Measurements from ENCODE around the gene PLCL1. TPM values are rescaled to one million over a fixed set of nuclear protein-coding genes. Genes with fewer than 3 reads are reported as not detected.

PLCL1 gene
- total and polyA plus RNA-seq, 10 of the 15 experiments (the other 5 are each of a cell fraction or from before 2014, with no cell fraction given), result 0.03 to 1.5 (median 0.22) TPM

DNA sequence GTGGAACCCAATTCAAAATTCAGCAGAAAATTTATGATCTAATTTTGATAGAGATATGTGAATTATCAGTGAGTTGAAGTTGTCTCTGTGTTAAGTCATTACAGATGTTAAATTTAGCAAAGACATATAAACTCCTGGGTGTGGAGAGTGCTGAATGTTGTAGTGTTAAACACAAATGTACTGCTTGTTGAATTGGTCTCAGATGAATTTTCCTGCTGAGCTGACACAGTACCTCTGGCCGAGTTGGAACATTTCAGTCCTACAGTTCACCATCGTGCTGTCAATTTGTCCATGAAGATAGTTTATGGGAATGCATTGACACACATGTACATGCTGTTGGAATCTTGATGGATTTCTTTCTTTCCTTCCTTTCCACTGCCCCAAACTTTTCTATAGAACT is 255.9 kb downstream of the PLCL1 start (continued):
- TF ChIP-seq, protein P1, sequence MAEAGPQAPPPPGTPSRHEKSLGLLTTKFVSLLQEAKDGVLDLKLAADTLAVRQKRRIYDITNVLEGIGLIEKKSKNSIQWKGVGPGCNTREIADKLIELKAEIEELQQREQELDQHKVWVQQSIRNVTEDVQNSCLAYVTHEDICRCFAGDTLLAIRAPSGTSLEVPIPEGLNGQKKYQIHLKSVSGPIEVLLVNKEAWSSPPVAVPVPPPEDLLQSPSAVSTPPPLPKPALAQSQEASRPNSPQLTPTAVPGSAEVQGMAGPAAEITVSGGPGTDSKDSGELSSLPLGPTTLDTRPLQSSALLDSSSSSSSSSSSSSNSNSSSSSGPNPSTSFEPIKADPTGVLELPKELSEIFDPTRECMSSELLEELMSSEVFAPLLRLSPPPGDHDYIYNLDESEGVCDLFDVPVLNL (IDR thresholded peaks at IDR 0.05; ENCODE audit: low read depth, low read length), result no peak
- TF ChIP-seq EGR1 (IDR thresholded peaks at IDR 0.05; ENCODE audit: borderline replicate concordance in 1 of 2, low read depth in 2 of 2, low read length in 2 of 2), result no peak
- no peak for TF ChIP-seq BMI1 (IDR thresholded peaks at IDR 0.05; ENCODE audit: borderline replicate concordance)
- TF ChIP-seq CREM (IDR thresholded peaks at IDR 0.05; ENCODE audit: low read depth), result no peak
- TF ChIP-seq NFYA (IDR thresholded peaks at IDR 0.05; ENCODE audit: borderline replicate concordance, low read depth, low read length), result no peak
- TF ChIP-seq ZSCAN29 (IDR thresholded peaks at IDR 0.05), result no peak

DNA sequence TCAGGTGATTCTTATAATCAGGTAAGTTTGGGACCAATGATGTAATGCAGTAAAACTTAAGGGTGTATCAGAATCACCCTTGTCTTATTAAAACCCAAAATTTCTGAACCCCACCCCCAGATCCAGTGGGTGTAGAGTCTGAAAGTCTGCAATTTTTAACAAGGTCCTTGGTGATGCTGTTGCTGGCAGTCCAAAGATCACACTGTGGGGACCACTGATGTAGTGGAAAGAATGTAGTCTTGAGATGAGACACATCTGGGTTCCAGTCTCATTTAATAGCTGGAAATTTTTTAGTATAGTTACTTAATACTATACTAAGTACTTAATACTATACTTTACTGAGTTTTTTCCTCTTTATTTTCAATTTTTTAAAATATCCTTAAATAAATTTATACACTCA is 258.4 kb downstream of the PLCL1 start:
- no TSS peak for BruUV-seq (replicated peaks)
- POLR2A ChIA-PET, result interaction anchor here (0.9 kb wide), 1 partner anchor 10 kb away, joined by 3 read pairs; no protein-coding TSS in a partner anchor
- H3K36me3 ChIP-seq (ENCODE audit: control insufficient read depth in 2 of 2, insufficient read depth in 2 of 2, low read length in 1 of 2), result no peaks in the 10 kb centered on the region

More for the DNA sequence above, 258.4 kb downstream of the PLCL1 start:
- Histone ChIP-seq H3K79me2 (ENCODE audit: control insufficient read depth, insufficient read depth, low read length) (no peaks in the 10 kb centered on the region), H3K4me1 (ENCODE audit: control insufficient read depth, insufficient read depth, low read length) (no peaks in the 10 kb centered on the region), H3K9me3 (replicated peaks; ENCODE audit: control insufficient read depth, insufficient read depth, low read length) (no peaks in the 10 kb centered on the region), H3K9ac (ENCODE audit: control insufficient read depth, insufficient read depth, low read length) (no peak overlapping the region), H3K27ac (ENCODE audit: control insufficient read depth, insufficient read depth) (no peak overlapping the region), H3K4me3 (no peak overlapping the region), H3K27me3 (replicated peaks in 1 of 2; ENCODE audit: control insufficient read depth in 2 of 2, insufficient read depth in 2 of 2, low read length in 1 of 2) (no peaks in the 10 kb centered on the region; a peak in 1 of 4 replicates), H2AFZ (ENCODE audit: control insufficient read depth, low read depth, low read length) (no peak overlapping the region), H4K20me1 (ENCODE audit: control insufficient read depth, insufficient read depth) (no peaks in the 10 kb centered on the region), H3K4me2 (ENCODE audit: control insufficient read depth, insufficient read depth) (no peak overlapping the region)
- ChIA-PET SMC1A (ENCODE audit: uncharacterized antibody, unreplicated experiment) (interaction anchor here (0.8 to 5.5 kb wide), 9 partner anchors 10 to 895 kb away, joined by 3 to 60 read pairs (median 5); no protein-coding TSS in a partner anchor), CTCF (interaction anchor here (0.7 to 5.3 kb wide), 7 partner anchors 8 to 249 kb away, joined by 3 to 28 read pairs (median 4); no protein-coding TSS in a partner anchor), RAD21 (ENCODE audit: unreplicated experiment) (interaction anchor here (0.9 to 2.5 kb wide), 6 partner anchors 13 to 211 kb away, joined by 3 to 8 read pairs (median 5); no protein-coding TSS in a partner anchor)
- FAIRE-seq (no peak), ATAC-seq (peak; percentile 49), DNase-seq (ENCODE audit: low read depth, low spot score) (no peak)
- intact Hi-C loops (cut with micrococcal nuclease; ENCODE audit: unreplicated experiment) (no loop called here), in situ Hi-C loops (cut with MboI) (no loop called here)
- TF ChIP-seq ZBED1 (IDR thresholded peaks at IDR 0.05; ENCODE audit: borderline replicate concordance) (no peak), ATF7 (IDR thresholded peaks at IDR 0.05; ENCODE audit: low read depth) (0 out of 2 replicates have a peak, but pooled peaks have one; percentile 14), BACH1 (IDR thresholded peaks at IDR 0.05; ENCODE audit: borderline replicate concordance) (no peak), CHD4 (IDR thresholded peaks at IDR 0.05) (no peak)
- TF ChIP-seq, protein P2, sequence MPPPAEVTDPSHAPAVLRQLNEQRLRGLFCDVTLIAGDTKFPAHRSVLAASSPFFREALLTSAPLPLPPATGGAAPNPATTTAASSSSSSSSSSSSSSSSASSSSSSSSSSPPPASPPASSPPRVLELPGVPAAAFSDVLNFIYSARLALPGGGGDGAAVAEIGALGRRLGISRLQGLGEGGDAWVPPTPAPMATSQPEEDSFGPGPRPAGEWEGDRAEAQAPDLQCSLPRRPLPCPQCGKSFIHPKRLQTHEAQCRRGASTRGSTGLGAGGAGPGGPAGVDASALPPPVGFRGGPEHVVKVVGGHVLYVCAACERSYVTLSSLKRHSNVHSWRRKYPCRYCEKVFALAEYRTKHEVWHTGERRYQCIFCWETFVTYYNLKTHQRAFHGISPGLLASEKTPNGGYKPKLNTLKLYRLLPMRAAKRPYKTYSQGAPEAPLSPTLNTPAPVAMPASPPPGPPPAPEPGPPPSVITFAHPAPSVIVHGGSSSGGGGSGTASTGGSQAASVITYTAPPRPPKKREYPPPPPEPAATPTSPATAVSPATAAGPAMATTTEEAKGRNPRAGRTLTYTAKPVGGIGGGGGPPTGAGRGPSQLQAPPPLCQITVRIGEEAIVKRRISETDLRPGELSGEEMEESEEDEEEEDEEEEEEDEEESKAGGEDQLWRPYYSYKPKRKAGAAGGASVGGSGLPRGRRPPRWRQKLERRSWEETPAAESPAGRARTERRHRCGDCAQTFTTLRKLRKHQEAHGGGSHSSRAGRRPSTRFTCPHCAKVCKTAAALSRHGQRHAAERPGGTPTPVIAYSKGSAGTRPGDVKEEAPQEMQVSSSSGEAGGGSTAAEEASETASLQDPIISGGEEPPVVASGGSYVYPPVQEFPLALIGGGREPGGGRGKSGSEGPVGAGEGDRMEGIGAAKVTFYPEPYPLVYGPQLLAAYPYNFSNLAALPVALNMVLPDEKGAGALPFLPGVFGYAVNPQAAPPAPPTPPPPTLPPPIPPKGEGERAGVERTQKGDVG (CRISPR knock-in tag; IDR thresholded peaks at IDR 0.05), result no peak
